GM21786 (cell line): ENCODE data around the gene MYL2.

Experiments
- ATAC-seq: cut with Tn5 transposase; IDR thresholded peaks from one replicate; pipeline ENCODE4 v1.9.1; 2021; ENCODE audit not compliant: unreplicated experiment

The MYL2 gene

DNA sequence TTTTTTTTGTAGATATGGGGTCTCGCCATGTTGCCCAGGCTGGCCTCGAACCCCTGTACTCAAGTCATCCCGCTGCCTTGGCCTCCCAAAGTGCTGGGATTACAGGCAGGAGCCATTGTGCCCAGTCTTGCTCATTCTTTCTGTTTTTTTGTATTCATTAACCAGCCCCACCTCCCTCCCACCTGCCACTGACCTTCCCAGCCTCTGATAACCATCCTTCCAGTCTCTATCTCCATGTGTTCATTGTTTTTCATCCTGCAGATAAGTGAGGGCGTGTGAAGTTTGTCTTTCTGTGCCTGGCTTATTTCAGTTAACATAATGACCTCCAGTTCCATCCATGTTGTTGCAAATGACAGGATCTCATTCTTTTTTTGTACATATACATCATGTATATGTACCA, 19.0 kb downstream of the MYL2 start:
- no peak for ATAC-seq

DNA sequence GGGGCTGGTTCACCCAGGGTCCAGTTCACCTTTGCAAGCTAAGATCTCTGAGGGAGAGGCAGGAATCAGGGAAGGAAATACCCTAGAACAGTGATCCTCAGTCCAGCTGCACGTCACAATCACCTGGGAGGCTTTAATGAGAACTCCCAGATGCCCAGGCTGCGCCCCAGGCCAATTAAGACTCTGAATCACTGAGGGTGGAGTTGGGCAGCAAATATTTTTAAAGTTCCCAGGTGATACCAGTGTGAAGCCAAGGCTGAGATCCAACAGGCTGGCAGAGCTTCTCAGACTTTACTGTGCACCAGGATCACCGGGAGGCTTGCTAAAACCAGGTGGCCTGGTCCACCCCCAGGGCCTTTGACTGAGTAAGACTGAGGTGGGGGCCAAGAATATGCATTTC, 23.8 kb downstream of the MYL2 start:
- no peak for ATAC-seq

DNA sequence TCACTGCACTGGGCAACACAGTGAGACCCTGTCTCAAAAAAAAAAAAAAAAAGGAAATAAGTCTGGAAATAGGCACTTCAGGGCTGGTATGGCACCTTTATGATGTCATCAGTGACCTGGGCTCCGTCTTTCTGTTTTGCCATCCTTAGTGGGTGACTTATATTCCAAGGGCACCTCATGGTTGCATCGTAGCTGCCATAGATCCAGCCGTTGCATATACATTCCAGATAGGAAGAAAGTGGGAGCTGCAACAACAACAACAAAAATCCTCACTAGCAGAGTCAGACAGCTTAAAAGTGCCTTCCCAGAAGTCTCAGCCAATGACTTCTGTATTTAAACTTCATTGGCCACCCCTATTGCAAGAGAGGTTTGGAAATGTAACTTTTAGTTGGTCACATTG, 26.4 kb downstream of the MYL2 start:
- no peak for ATAC-seq

DNA sequence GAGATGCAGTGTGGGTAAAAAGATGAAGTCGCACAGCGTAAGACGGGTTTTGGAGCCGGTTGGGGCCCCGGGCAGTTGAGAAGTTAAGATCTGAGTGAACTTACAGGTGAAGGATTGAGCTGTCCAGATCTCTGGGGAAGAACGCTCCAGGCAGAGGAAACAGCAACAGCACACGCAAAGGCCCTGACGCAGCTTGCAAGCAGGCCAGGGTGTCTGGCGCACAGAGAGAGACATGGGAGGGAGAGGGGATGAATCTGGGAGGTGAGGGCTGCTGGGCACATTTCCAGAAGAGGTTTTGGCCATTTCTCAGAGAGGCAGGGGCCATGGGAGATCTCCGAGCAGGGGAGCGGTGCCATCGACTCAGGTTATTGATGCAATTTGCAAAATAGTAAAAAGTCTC, 31.0 kb downstream of the MYL2 start:
- no peak for ATAC-seq

DNA sequence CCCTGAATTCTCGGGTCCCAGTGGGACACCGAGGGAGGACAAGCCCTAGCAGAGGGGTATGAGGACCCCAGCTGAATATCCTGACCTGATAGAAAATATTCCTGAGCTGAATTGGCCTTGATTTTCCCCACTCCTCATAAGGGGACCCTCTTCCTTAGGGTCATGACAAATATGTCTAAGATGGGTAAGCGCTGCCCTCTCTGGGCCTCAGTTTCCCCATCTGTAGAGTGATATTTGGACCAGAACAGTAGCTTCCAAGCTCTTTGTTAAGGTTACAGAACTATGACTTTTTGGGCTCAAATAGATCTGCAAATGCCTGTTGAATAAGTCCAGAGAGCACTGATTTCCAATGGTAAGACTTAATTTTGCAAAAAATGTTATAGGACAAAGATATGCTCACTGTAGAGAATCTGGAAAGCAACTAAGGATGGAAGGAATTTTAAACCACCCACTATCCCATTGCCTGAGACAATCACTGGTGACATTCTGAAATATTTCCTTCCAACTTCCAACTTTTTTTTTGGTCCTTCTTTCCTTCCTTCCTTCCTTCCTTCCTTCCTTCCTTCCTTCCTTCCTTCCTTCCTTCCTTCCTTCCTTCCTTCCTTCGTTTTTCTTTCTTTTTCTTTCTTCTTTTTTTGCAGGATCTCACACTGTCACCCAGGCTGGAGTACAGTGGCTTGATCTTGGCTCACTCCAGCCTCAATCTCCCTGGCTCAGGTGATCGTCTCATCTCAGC, 32.0 kb downstream of the MYL2 start:
- ATAC-seq, result no peak

DNA sequence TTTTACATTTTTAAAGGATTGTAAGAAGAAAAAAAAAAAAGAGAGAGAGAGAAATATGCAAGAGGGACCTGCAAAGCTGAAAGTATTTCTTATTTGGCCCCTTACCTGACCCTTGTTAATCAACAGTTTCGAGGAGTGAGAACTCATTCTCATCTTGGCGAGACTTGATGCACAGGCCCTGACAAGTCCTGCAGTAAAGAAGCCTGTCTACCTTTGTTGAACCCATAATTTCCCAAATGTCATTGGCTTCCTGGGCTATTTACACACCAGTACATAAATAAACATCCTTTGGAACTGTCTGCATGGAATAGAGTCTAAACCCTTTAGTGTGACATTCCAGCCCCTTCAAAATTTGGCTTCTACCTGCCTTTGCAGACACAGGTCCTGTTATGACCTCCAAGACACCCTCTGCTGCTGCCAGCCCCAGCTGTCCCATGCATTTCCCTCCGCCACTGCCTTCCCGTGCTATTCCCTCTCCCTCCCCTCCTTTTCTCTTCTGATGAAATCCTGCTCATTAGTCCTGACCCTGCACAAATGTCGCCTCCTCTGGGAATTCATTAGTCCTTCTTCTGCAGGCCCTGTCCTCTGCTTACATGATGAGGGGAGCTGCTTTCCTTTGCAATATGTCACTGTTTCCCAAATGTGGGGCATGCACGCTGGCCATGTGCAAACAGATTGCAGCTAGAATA, 35.1 kb downstream of the MYL2 start:
- no peak for ATAC-seq

DNA sequence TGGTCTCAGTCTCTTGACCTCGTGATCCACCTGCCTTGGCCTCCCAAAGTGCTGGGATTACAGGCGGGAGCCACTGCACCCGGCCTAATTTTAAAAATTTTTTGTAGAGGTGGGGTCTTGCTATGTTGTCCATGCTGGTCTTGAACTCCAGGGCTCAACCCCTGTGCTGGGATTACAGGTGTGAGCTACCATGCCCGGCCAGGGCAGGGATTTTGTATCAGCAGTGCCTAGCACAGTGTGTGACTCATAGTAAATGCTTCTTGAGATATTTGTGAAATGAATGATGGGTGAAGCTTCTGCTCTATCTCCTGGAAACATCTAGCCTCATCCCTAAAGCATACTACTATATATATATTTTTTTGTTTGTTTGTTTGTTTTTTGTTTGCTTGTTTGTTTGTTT, 37.1 kb downstream of the MYL2 start:
- no peak for ATAC-seq

DNA sequence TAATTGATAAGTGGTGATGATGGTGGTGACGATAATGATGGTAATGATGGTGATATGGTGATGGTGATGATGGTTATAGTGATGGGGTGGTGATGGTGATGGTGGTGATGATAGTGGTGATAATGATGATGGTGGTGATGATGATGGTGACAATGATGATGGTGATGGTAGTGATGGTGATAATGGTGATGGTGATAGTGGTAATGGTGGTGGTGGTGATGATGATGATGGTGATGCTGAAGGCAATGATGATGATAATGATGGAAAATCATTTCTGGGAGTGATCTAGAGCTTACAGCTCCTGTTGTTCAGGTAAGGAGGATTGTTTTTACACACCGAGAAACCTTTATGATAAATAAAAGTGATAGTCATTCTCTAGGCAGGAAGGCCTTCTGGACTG, 39.7 kb downstream of the MYL2 start:
- ATAC-seq, result no peak

DNA sequence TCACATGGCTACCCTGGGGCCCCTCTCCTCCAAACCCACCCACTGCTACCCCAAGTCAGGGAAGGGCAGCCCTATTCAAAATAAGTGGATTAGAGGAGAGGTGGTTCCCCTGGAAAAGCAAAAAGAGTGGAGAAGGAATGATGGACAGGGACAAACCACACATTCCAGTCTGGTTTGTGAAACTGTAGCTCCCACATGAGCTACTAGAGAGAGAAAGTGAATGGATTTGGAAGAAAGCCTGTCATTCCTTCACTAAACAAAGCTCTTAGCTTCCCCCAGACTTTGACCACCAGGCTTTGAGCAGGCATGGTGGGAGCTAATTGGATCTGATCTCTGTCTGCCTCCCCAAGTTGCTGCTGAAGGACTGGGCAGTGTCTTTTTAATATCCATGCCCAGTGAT, 45.6 kb downstream of the MYL2 start:
- no peak for ATAC-seq

DNA sequence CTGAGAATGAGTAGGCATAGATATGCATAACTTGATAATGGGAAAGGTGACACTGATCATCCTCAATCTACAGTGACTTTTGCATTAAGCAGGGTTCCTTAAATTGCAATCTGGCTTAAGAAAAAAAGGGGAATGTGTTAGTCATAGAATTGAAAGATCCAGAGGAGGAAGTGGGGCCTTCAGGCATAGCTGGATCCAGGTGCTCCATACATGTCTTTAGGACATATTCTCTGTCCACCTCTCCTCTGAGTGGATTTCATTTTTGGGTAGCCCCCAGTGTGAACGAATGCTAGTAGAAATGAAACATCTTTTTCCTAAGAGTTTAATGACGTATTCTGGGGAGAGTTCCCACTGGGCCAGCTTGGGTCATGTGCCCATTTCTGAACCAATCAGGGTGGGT, 46.0 kb downstream of the MYL2 start:
- no peak for ATAC-seq

DNA sequence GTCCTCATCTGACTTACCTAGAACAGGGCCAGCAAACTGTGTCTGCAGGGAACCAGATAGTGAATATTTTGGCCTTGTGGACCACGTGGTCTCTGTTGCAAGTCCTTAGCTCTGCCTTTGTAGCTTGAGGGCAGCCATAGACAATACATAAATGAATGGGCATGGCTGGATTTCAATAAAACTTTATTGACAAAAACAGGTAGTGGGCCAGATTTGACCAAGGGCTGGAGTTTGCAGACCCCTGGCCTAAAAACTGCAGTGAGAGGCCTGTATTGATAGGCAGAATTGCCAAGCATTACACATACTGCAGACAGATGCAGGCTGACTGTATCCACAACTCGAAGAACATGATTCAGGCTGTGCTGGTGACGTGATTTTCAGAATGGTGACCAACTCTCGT, 48.3 kb downstream of the MYL2 start:
- no peak for ATAC-seq

DNA sequence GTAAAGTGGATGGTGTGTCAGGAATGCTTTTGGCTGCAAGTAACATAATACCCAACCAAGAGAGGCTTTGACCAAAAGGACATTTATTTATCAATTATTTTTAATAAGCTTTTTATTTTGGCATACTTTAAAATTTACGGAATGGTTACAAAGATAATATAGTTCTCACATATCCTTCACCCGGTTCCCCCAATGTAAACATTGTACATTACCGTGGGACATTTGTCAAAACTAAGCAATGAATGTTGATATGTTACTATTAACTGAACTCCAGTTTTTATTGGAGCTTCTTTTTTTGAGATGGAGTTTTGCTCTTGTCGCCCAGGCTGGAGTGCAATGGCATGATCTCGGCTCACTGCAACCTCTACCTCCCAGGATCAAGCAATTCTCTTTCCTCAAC, 50.6 kb downstream of the MYL2 start:
- no peak for ATAC-seq

DNA sequence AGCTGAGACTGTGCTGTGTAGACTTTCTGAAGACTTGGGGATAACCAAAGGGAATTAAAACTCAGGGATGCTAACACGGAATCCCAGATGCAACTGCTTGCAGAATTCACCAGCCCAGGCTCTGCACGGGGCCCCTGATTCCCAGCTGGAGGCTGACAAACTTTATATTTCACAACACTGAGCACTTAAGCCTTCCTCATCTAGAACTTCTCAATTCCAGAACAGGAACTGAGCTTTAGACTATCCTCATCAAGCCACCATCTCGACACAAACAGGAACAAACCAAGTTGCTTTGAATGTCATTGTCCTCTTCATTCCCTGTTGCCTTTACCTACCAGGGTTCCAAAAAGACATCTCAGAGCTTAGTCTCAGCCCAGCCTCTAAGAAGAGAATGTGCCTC, 51.4 kb downstream of the MYL2 start:
- ATAC-seq, result no peak

DNA sequence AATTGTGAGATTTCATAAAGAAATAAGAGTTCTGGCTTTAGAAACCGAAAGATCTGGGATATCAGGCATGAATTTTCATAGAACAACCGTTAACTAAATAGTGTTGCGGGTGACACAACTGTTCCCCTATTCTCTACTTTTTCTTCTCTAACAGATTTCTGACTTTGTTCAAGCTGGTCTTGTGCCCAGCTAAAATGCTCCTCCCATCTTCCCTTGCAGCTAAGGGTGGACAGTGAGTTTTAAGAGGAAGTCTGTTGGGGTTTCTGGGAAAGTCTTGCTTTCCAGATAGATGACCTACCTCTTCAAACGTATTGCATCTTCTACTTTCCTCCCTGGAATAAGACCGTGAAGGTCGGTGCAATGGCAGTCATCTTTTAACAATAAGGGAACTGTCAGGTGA, 54.9 kb downstream of the MYL2 start:
- ATAC-seq, result no peak

DNA sequence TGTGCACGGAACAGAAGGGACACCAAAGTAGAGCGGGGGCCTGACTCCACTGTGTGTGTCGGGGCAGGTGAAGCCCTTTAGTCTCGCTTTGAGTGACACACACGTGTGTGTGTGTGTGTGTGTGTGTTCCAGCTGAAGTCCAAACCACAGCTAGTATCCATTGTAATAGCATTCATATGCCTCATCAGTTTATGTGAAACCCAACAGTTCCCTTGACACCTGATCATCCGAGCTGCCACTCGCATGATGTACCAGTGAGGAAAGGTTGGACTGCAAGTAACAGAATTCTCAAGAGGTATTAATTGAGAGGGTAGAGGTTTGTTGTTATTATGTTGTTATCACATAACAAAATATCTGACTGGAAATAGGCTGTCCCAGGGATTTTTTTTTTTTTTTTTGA, 57.2 kb downstream of the MYL2 start:
- no peak for ATAC-seq

DNA sequence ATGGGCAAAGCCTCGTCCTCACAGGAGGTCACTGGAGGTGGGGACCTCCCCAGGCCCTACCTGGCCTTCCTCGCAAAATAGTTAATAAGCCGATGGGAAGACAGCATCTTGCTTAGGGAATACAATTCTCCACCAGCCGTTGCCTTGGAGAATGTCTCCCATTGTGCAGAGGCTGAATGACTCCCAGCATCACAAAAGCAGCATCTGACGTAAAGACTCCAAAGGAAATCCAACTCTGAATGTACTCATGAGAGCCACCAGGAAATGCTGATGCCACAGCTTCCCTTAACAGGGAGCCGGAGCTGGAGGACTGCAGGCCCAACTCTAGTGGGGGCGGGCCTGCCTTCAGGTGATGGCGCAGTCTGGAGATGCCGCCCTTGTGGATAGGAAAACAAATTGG, 58.0 kb downstream of the MYL2 start:
- ATAC-seq, result no peak

DNA sequence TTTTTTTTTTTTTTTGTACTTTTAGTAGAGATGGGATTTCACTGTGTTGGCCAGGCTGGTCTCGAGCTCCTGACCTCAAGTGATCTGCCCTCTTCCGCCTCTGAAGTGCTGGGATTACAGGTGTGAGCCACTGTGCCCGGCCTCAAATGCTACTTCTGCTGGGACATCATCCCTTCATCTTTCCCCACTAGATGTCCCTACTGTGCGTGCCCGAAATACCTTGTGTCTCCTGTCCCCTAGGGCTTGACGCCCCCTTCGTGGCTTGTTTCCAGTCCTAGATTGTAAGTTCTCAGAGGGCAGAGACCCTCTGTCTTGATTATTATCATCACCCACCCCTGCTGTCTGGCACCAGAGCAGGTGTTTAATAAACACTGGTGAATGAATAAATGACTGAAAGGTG, 58.6 kb downstream of the MYL2 start:
- no peak for ATAC-seq
